GM18517 (cell line): ENCODE results near the gene ATP6V1F.

ENCODE experiments used
- ATAC-seq: cut with Tn5 transposase; IDR thresholded peaks from one replicate; pipeline ENCODE4 v1.9.1; 2021; ENCODE audit warnings: mild to moderate bottlenecking, moderate library complexity; ENCODE audit not compliant: unreplicated experiment

ATP6V1F gene

GRCh38 chr7:128881458-128882125, 18.9 kb downstream of the ATP6V1F start:
- ATAC-seq, result no peak

- no peak for ATAC-seq
Measured at GRCh38 chr7:128882134-128882533, 19.5 kb downstream of the ATP6V1F start.

- ATAC-seq, result peak; percentile 64
Measured at GRCh38 chr7:128883622-128884448, 21.2 kb downstream of the ATP6V1F start.

- no peak for ATAC-seq
Measured at GRCh38 chr7:128884561-128885369, 22.1 kb downstream of the ATP6V1F start.

- ATAC-seq, result no peak
Measured at GRCh38 chr7:128885370-128886187, 22.9 kb downstream of the ATP6V1F start.

GRCh38 chr7:128886391-128887168, 23.9 kb downstream of the ATP6V1F start:
- no peak for ATAC-seq

- ATAC-seq, result no peak
Measured at GRCh38 chr7:128887169-128888038, 24.7 kb downstream of the ATP6V1F start.

GRCh38 chr7:128888039-128888755, 25.5 kb downstream of the ATP6V1F start:
- ATAC-seq, result no peak

- no peak for ATAC-seq
Measured at GRCh38 chr7:128888756-128889095, 26.1 kb downstream of the ATP6V1F start.

GRCh38 chr7:128889121-128889520, 26.5 kb downstream of the ATP6V1F start:
- no peak for ATAC-seq

GRCh38 chr7:128890306-128891109, 27.9 kb downstream of the ATP6V1F start:
- ATAC-seq, result no peak

- no peak for ATAC-seq
Measured at GRCh38 chr7:128891110-128891941, 28.7 kb downstream of the ATP6V1F start.

- ATAC-seq, result no peak
Measured at GRCh38 chr7:128891942-128892269, 29.2 kb downstream of the ATP6V1F start.

- no peak for ATAC-seq
Measured at GRCh38 chr7:128892521-128893250, 30.0 kb downstream of the ATP6V1F start.

GRCh38 chr7:128893251-128894100, 30.8 kb downstream of the ATP6V1F start:
- ATAC-seq, result no peak
